Heart right ventricle (tissue), 16 donors: ENCODE measurements around the gene TRPM3. TPM values are rescaled to one million over a fixed set of nuclear protein-coding genes. Genes with fewer than 3 reads are reported as not detected.

Experiments used
- ATAC-seq, 8 donors: fragments of 200-7000 bp; cut with Tn5 transposase; one replicate each; pipeline ENCODE4 v1.9.1; 2020; ENCODE audit warnings: mild to moderate bottlenecking in 8 of 8, moderate library complexity in 8 of 8, moderate number of reproducible peaks in 1 of 8
- DNase-seq, 2 donors: peaks; one replicate each; pipeline ENCODE4 v3.0.0-alpha.2; 2020
- H3K27ac ChIP-seq, 10 donors: fragments of 200-600 bp; sonication (generic) in 2 of 10; one replicate each; pipeline versions ENCODE4 v1.5.0 to v1.8.0; 2020 to 2022; ENCODE audit warnings: mild to moderate bottlenecking in 3 of 10
- H3K27me3 ChIP-seq, 7 donors: fragments of 200-600 bp; one replicate each; pipeline ENCODE4 v1.8.0; 2021 to 2022; ENCODE audit warnings: mild to moderate bottlenecking in 2 of 7
- H3K36me3 ChIP-seq, 9 donors: fragments of 200-600 bp; sonication (generic) in 1 of 9; one replicate each; pipeline versions ENCODE4 v1.5.0 to v1.8.0; 2020 to 2022; ENCODE audit warnings: mild to moderate bottlenecking in 2 of 9
- H3K4me1 ChIP-seq, 9 donors: fragments of 200-600 bp; sonication (generic) in 1 of 9; one replicate each; pipeline versions ENCODE4 v1.5.0 to v1.8.0; 2020 to 2022; ENCODE audit warnings: mild to moderate bottlenecking in 4 of 9
- H3K4me3 ChIP-seq, 10 donors: fragments of 200-600 bp; sonication (generic) in 2 of 10; one replicate each; pipeline versions ENCODE4 v1.5.0 to v1.8.0; 2020 to 2022; ENCODE audit warnings: mild to moderate bottlenecking in 7 of 10, moderate library complexity in 2 of 10
- H3K9me3 ChIP-seq, 11 donors: fragments of 200-600 bp in 10 of 11; sonication (generic) in 2 of 11; one replicate each; pipeline versions ENCODE4 v1.5.0 to v1.8.0; 2013 to 2022; ENCODE audit warnings: mild to moderate bottlenecking in 2 of 11, control low read depth in 1 of 11, moderate library complexity in 1 of 11
- CTCF ChIP-seq, 9 donors: fragments of 200-600 bp; sonication (generic) in 2 of 9; IDR thresholded peaks; one replicate each; pipeline versions ENCODE4 v1.5.0 to v1.8.0; 2021 to 2022; ENCODE audit warnings: antibody characterized with exemption in 9 of 9, mild to moderate bottlenecking in 5 of 9, moderate library complexity in 1 of 9
- WGBS, 2 donors: extraction: QIAGEN DNeasy Blood & Tissue Kit; methylation state at CpG; one replicate each; pipeline ENCODE4 v1.1.7; 2013; ENCODE audit warnings: inconsistent platforms in 1 of 2; 5-methylcytosine and 5-hydroxymethylcytosine counted together
- intact Hi-C, 10 donors: fragments of 100-400 bp; cut with DNase I; formaldehyde crosslinking; loops; one replicate each; pipeline versions ENCODE4 v1.11.1 to v1.14.2; 2022
- polyA plus RNA-seq, 2 donors: library from polyadenylated mRNA; stranded (reverse); fragments of 200-250 nt; gene quantifications; one replicate each; pipeline ENCODE4 v1.2.3, GENCODE V29; 2013
- total RNA-seq, 10 donors: library from RNA; stranded (reverse); fragmentation: NEBNext Ultra II Directional in 3 of 10; extraction: Animal tissue kit (Norgen Biotek cat#: 25700) in 3 of 10; gene quantifications; one replicate each; pipeline versions ENCODE4 v1.2.1 to v1.2.4, GENCODE V29; 2021 to 2023
- donor health status: Arrhythmogenic right ventricular cardiomyopathy.
- donor health status: ischemic (EF 13 %, LVEDD 7.1; RV severe dilation, severe dysfunction).
- donor health status: healthy with polysubstance abuse.
- donor health status: DM: no; HTN: yes; CAD: no.
- donor health status: DM: no; HTN: no; CAD: no.
- donor health status: ischemic (EF 25% LVEDD 6.9; RV normal size, moderate dysfunction).
- donor health status: ischemic (EF 25% LVEDD 5.7; RV mildly dilated, moderate dysfunction).
- donor health status: healthy.
- donor health status: DM: yes; HTN: yes; CAD: no.
- donor health status: Ischemic cardiomyopathy.
- donor health status: ischemic (EF 35%, LVEDD 5.7; RV mildly dilated, moderate dysfunction).
- donor health status: nonischemic (EF 11% LVEDD 7.7; RV severe dilation, severe dysfunction).
- donor health status: DM: yes; HTN: yes; CAD: no.
- donor health status: PGD.
- donor health status: ischemic (EF 29% LVEDD 5.4; RV normal size, mild dysfunction).
- donor health status: nonischemic (EF 23%, LVEDD 6.1; RV moderate dilation, normal function).

Gene TRPM3
- total and polyA plus RNA-seq, 12 donors = 0.05 to 1.3 (median 0.16) TPM; not detected in 1

GRCh38 chr9:71127301-71127700 lies 5.9 kb upstream of the TRPM3 start:
- intact Hi-C loops = loop anchor here in 1 of 10 donors (10.0 kb wide), 1 partner anchor 62 kb away; no protein-coding TSS in a partner anchor
- Histone ChIP-seq H3K27ac (no peak overlapping the region), H3K9me3 (no peaks in the 10 kb centered on the region), H3K27me3 (peaks cover 0 to 27% (median 12%) of the 10 kb centered on the region in 7 donors), H3K4me1 (no peaks in the 10 kb centered on the region), H3K36me3 (no peaks in the 10 kb centered on the region), H3K4me3 (no peak overlapping the region)
- TF ChIP-seq CTCF (IDR thresholded peaks at IDR 0.05) = no peak
- WGBS, 2 donors = 95% methylated on average over 2 of the region's 2 CpGs
- DNase-seq = no peak
- no peak for ATAC-seq

GRCh38 chr9:71122421-71122820 lies 1.0 kb upstream of the TRPM3 start:
- 76 to 78% methylated on average over 6 of the region's 6 CpGs for WGBS, 2 donors
- intact Hi-C loops = loop anchor here in 1 of 10 donors (10.0 kb wide), 1 partner anchor 58 kb away; no protein-coding TSS in a partner anchor
- H3K27ac ChIP-seq = no peak overlapping the region
- TF ChIP-seq CTCF (IDR thresholded peaks at IDR 0.05) = no peak
- peaks cover 0 to 8% (median 0%) of the 10 kb centered on the region in 9 donors for H3K4me1 ChIP-seq
- ATAC-seq (no peak), DNase-seq (no peak)
- peaks cover 0 to 60% (median 34%) of the 10 kb centered on the region in 7 donors for H3K27me3 ChIP-seq
- no peak overlapping the region for H3K4me3 ChIP-seq
- no peaks in the 10 kb centered on the region for H3K36me3 ChIP-seq
- H3K9me3 ChIP-seq = no peaks in the 10 kb centered on the region

GRCh38 chr9:71122022-71122275 lies 528 bp upstream of the TRPM3 start:
- no peaks in the 10 kb centered on the region for H3K9me3 ChIP-seq
- H3K4me1 ChIP-seq = peaks cover 0 to 8% (median 0%) of the 10 kb centered on the region in 9 donors
- ATAC-seq (no peak), DNase-seq (no peak)
- no peak overlapping the region for H3K4me3 ChIP-seq
- H3K36me3 ChIP-seq = no peaks in the 10 kb centered on the region
- 3 to 4% methylated on average over 1 of the region's 1 CpG for WGBS, 2 donors
- no peak for TF ChIP-seq CTCF (IDR thresholded peaks at IDR 0.05)
- intact Hi-C loops = loop anchor here in 1 of 10 donors (10.0 kb wide), 1 partner anchor 57 kb away; no protein-coding TSS in a partner anchor
- no peak overlapping the region for H3K27ac ChIP-seq
- H3K27me3 ChIP-seq = peaks cover 0 to 60% (median 34%) of the 10 kb centered on the region in 7 donors

- H3K9me3 ChIP-seq = no peaks in the 10 kb centered on the region
- 6 to 13% methylated on average over 11 of the region's 11 CpGs for WGBS, 2 donors
- DNase-seq (no peak), ATAC-seq (no peak)
- H3K27me3 ChIP-seq = peaks cover 0 to 60% (median 34%) of the 10 kb centered on the region in 7 donors
- no peak overlapping the region for H3K4me3 ChIP-seq
- intact Hi-C loops = loop anchor here in 1 of 10 donors (10.0 kb wide), 1 partner anchor 56 kb away; no protein-coding TSS in a partner anchor
- no peak overlapping the region for H3K27ac ChIP-seq
- H3K4me1 ChIP-seq = peaks cover 0 to 8% (median 0%) of the 10 kb centered on the region in 9 donors
- no peaks in the 10 kb centered on the region for H3K36me3 ChIP-seq
- no peak for TF ChIP-seq CTCF (IDR thresholded peaks at IDR 0.05)
These were observed 747 bp downstream of the TRPM3 start for GRCh38 chr9:71120501-71121247.
